ENCODE measurements around the gene DCUN1D2.

DCUN1D2 gene

DNA sequence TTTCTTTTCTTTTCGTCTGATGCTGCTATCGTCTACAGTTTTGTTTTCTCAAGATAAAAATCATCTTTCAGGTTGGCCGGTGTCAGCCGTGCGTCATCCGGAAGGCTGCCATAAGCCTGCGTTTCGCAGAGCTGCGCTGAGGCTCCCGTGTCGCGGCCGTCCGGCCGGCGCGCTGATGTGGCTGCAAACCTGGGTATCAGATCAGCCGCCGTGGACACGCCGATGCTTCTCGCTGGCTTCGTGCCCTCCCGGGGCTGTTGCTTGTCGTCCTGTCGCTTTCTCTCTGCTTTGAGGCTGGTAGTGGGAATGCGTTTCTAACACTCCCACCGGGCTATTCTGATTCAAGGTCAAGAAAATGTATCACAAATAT, 48.2 kb upstream of the DCUN1D2 start:
- TF ChIP-seq, protein P1, sequence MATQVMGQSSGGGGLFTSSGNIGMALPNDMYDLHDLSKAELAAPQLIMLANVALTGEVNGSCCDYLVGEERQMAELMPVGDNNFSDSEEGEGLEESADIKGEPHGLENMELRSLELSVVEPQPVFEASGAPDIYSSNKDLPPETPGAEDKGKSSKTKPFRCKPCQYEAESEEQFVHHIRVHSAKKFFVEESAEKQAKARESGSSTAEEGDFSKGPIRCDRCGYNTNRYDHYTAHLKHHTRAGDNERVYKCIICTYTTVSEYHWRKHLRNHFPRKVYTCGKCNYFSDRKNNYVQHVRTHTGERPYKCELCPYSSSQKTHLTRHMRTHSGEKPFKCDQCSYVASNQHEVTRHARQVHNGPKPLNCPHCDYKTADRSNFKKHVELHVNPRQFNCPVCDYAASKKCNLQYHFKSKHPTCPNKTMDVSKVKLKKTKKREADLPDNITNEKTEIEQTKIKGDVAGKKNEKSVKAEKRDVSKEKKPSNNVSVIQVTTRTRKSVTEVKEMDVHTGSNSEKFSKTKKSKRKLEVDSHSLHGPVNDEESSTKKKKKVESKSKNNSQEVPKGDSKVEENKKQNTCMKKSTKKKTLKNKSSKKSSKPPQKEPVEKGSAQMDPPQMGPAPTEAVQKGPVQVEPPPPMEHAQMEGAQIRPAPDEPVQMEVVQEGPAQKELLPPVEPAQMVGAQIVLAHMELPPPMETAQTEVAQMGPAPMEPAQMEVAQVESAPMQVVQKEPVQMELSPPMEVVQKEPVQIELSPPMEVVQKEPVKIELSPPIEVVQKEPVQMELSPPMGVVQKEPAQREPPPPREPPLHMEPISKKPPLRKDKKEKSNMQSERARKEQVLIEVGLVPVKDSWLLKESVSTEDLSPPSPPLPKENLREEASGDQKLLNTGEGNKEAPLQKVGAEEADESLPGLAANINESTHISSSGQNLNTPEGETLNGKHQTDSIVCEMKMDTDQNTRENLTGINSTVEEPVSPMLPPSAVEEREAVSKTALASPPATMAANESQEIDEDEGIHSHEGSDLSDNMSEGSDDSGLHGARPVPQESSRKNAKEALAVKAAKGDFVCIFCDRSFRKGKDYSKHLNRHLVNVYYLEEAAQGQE (IDR thresholded peaks at IDR 0.05; ENCODE audit: insufficient replicate concordance, low read depth): no peak
- TF ChIP-seq, protein P2, sequence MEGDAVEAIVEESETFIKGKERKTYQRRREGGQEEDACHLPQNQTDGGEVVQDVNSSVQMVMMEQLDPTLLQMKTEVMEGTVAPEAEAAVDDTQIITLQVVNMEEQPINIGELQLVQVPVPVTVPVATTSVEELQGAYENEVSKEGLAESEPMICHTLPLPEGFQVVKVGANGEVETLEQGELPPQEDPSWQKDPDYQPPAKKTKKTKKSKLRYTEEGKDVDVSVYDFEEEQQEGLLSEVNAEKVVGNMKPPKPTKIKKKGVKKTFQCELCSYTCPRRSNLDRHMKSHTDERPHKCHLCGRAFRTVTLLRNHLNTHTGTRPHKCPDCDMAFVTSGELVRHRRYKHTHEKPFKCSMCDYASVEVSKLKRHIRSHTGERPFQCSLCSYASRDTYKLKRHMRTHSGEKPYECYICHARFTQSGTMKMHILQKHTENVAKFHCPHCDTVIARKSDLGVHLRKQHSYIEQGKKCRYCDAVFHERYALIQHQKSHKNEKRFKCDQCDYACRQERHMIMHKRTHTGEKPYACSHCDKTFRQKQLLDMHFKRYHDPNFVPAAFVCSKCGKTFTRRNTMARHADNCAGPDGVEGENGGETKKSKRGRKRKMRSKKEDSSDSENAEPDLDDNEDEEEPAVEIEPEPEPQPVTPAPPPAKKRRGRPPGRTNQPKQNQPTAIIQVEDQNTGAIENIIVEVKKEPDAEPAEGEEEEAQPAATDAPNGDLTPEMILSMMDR (IDR thresholded peaks at IDR 0.05; ENCODE audit: insufficient read depth, low read length): no peak
- TF ChIP-seq POLR2AphosphoS5 (IDR thresholded peaks at IDR 0.05; ENCODE audit: low read depth) (no peak), GABPA (IDR thresholded peaks at IDR 0.05; ENCODE audit: low read depth) (no peak), SPI1 (IDR thresholded peaks at IDR 0.05; ENCODE audit: borderline replicate concordance, low read depth) (no peak)
- Histone ChIP-seq H3K27me3 (ENCODE audit: insufficient read depth, poor library complexity, severe bottlenecking) (no peaks in the 10 kb centered on the region), H3K4me3 (replicated peaks; ENCODE audit: insufficient read depth, low read length) (no peak overlapping the region), H3K27ac (replicated peaks) (no peak overlapping the region)
- DNase-seq (ENCODE audit: low read depth in 1 of 2, low spot score in 1 of 2): no peak

DNA sequence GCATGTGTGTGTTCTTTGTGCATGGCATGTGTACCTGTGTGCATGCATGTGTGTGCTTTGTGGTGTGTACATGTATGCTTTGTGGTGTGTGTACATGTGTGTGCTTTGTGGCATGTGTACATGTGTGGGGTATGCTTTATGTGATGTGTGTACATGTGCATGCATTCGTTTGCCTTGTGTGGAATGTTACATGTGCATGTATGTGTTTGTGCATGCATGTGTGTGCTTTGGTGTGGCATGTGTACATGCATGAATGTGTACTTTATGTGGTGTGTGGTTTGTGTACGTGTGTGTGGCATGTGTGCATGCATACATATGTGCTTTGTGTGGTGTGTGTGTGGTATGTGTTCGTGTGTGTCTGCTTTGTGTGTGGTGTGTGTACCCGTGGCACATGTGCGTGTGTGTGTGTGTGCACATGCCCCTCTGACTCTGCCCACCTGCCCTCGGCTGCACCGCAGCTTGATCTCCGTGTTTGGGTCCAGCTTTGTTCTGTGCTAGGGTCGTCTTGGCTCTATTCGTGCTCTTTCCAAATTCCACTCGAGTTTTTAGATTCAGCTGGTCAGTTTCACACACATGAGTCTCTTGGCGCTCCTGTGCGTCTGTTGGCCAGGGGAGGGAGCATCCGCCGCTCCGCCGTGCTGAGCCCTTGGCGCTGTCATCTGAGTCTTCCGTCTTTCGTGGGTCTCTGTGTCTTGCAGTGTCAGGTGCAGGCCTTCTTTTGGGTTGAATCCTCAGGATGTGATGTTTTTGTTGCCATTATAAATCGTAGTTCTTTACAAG, 47.6 kb upstream of the DCUN1D2 start:
- TF ChIP-seq GABPA (IDR thresholded peaks at IDR 0.05; ENCODE audit: low read depth) (no peak), SPI1 (IDR thresholded peaks at IDR 0.05; ENCODE audit: borderline replicate concordance, low read depth) (no peak), POLR2AphosphoS5 (IDR thresholded peaks at IDR 0.05; ENCODE audit: low read depth) (no peak)
- TF ChIP-seq, protein P2 (IDR thresholded peaks at IDR 0.05; ENCODE audit: insufficient read depth, low read length): no peak
- TF ChIP-seq, protein P1 (IDR thresholded peaks at IDR 0.05; ENCODE audit: insufficient replicate concordance, low read depth): no peak
- Histone ChIP-seq H3K4me3 (replicated peaks; ENCODE audit: insufficient read depth, low read length) (no peak overlapping the region), H3K27ac (replicated peaks) (no peak overlapping the region), H3K27me3 (ENCODE audit: insufficient read depth, poor library complexity, severe bottlenecking) (no peaks in the 10 kb centered on the region)
- DNase-seq (ENCODE audit: low read depth in 1 of 2, low spot score in 1 of 2): no peak

DNA sequence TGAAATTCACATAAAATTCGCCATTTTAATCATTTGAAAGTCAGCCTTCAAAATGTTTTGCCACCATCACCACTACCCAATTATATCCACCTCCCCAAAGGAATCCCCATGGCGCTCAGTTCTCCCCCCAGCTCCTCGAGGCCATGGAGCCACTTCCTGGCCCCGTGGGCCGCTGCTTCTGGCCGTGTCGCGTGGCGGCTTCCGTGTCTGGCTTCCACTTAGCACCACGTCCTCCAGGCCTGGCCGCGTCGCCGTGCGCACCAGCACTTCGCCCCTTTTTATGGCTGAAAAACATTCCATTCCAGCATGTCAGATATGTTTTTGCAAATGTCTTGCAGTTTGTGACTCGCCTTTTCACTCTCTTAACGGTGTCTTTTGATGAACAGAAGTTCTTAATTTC, 46.7 kb upstream of the DCUN1D2 start:
- Histone ChIP-seq H3K27ac (replicated peaks) (no peak overlapping the region), H3K4me3 (replicated peaks; ENCODE audit: insufficient read depth, low read length) (no peak overlapping the region), H3K27me3 (ENCODE audit: insufficient read depth, poor library complexity, severe bottlenecking) (no peaks in the 10 kb centered on the region)
- DNase-seq (ENCODE audit: low read depth in 1 of 2, low spot score in 1 of 2): no peak
- TF ChIP-seq, protein P2 (IDR thresholded peaks at IDR 0.05; ENCODE audit: insufficient read depth, low read length): no peak

Data from HL-60 (cell line).